Superior temporal gyrus (tissue), 1 donor: Measurements from ENCODE around the gene TUBB4B.
"Not testable (repeated sequence)": the region's sequence is repeated elsewhere in the genome, so short reads cannot be mapped to it uniquely, and the experiment has no call there.

Source experiments
- DNase-seq: peaks from one replicate; pipeline ENCODE4 v3.0.0-alpha.2; 2016; ENCODE audit errors: extremely low spot score

Gene TUBB4B

GRCh38 chr9:137236238-137236935, 4.7 kb upstream of the TUBB4B start:
- DNase-seq, result peak; percentile 73

- peak; percentile 14 for DNase-seq
These were observed 4.1 kb upstream of the TUBB4B start for GRCh38 chr9:137236936-137237421.

- peak; percentile 85 for DNase-seq
These were observed 3.0 kb upstream of the TUBB4B start for GRCh38 chr9:137237759-137238726.

GRCh38 chr9:137239541-137240200, 1.4 kb upstream of the TUBB4B start:
- DNase-seq, result not testable (repeated sequence)

- peak; percentile 63 for DNase-seq
These were observed 708 bp upstream of the TUBB4B start for GRCh38 chr9:137240318-137240840.

- no peak for DNase-seq
These were observed 592 bp downstream of the TUBB4B start for GRCh38 chr9:137241490-137242268.

- DNase-seq, result peak; percentile 10
These were observed 1.4 kb downstream of the TUBB4B start for GRCh38 chr9:137242269-137243203.

- not testable (repeated sequence) for DNase-seq
These were observed 2.2 kb downstream of the TUBB4B start for GRCh38 chr9:137243266-137243625.

- no peak for DNase-seq
These were observed 2.8 kb downstream of the TUBB4B start for GRCh38 chr9:137243626-137244485.

GRCh38 chr9:137244486-137245449, 3.7 kb downstream of the TUBB4B start:
- DNase-seq, result no peak

GRCh38 chr9:137245450-137246421, 4.6 kb downstream of the TUBB4B start:
- DNase-seq, result no peak

- DNase-seq, result no peak
These were observed 6.2 kb downstream of the TUBB4B start for GRCh38 chr9:137247135-137247915.

- DNase-seq, result no peak
These were observed 6.8 kb downstream of the TUBB4B start for GRCh38 chr9:137247916-137248175.

GRCh38 chr9:137250329-137251193, 9.5 kb downstream of the TUBB4B start:
- DNase-seq, result no peak

GRCh38 chr9:137251194-137251461, 10.0 kb downstream of the TUBB4B start, which contains the start of gene STPG3:
STPG3 (plus strand) TSS chr9:137251286; CDS start chr9:137251287, 1 bp downstream.
- DNase-seq, result no peak
